Activated naive CD4-positive, alpha-beta T cell (primary cell): ENCODE results near the gene TEX53.

ENCODE experiments used
- DNase-seq, 4 experiments: peaks; one replicate each; lab custom pipeline; 2025; lab: John Stamatoyannopoulos, UW

The TEX53 gene

DNA sequence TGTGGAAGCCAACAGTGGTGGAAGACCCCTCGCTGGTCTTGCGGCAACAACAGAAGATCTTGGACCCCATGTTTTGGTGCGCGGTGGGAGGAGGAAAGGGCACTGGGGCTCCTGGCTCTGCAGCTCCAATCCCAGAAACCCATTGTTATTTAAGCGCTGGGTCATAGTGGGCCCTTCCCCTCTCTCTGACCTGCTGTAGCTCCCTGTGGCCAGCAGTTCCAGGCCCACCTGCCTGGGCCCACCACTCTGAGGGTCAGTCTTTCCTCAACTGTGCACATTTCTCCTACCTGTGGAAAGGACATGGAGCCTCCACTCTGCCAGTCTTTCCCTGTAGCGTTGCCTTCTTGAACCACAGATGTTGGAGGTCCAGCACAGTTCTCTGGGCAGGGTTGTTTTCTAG lies at the start of gene TEX53:
TSS of gene TEX53 (minus strand) at position 101 of the 400 bp plus-strand sequence. CDS start at position 70, 31 bp downstream.
- no peak for DNase-seq

- no peak for DNase-seq
These were observed 49.1 kb upstream of the TEX53 start for GRCh38 chr9:114706711-114707110.

DNA sequence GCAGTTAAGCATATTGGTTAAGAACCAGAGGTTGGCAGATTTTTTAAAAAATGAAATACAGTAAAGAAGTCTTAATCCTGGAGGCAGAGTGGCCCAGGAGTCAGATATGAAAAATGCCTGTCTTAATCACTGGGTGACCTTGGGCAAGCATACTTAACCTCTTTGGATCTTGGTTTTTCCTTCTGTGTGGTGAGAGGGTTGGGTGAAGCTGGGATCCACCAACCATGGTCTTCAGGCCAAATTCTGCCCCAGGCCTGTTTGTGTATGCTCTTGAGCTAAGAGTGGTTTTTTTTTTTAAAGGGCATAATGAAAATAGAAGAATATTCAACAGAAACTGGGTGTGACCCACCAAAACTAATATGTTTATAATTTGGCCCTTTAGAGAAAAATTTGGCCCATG lies 44.4 kb upstream of the TEX53 start:
- DNase-seq: no peak

- DNase-seq: no peak
These were observed 40.3 kb upstream of the TEX53 start for GRCh38 chr9:114697951-114698351.

GRCh38 chr9:114696814-114697544 lies 39.4 kb upstream of the TEX53 start:
- no peak for DNase-seq

- no peak for DNase-seq
These were observed 38.3 kb upstream of the TEX53 start for GRCh38 chr9:114695948-114696347.

- no peak for DNase-seq
These were observed 37.2 kb upstream of the TEX53 start for GRCh38 chr9:114694719-114695269.

GRCh38 chr9:114694146-114694545 lies 36.5 kb upstream of the TEX53 start:
- DNase-seq: no peak

DNA sequence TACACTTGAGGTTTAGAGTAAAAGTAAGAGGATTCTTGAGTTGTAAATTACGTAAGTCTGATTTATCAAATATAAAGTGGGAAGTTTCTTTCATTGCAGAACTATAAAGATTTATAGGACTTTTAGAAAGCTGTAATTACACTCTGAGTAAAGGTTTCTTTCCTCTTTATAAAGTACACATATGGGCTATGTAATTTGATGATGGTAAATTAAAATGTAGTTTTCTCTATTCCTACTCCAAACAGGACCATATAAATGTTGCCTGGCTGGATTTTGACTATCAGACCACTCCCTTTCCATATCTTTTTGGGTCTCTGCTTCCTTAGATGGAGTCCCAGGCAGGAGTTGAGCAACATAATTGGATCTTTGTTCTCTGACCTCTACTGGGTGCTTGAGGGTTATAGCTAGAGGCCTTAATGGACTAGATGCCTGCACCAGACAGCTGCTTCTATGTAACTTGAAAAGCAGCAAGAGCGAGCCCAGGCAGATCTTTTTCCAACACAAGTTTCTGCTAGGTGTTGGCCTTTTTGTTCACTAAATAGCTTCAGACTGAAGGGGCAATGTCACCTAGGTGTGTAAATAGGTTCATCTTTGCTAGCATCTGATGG lies 35.7 kb upstream of the TEX53 start:
- no peak for DNase-seq

- DNase-seq: no peak
These were observed 34.3 kb upstream of the TEX53 start for GRCh38 chr9:114691956-114692295.

DNA sequence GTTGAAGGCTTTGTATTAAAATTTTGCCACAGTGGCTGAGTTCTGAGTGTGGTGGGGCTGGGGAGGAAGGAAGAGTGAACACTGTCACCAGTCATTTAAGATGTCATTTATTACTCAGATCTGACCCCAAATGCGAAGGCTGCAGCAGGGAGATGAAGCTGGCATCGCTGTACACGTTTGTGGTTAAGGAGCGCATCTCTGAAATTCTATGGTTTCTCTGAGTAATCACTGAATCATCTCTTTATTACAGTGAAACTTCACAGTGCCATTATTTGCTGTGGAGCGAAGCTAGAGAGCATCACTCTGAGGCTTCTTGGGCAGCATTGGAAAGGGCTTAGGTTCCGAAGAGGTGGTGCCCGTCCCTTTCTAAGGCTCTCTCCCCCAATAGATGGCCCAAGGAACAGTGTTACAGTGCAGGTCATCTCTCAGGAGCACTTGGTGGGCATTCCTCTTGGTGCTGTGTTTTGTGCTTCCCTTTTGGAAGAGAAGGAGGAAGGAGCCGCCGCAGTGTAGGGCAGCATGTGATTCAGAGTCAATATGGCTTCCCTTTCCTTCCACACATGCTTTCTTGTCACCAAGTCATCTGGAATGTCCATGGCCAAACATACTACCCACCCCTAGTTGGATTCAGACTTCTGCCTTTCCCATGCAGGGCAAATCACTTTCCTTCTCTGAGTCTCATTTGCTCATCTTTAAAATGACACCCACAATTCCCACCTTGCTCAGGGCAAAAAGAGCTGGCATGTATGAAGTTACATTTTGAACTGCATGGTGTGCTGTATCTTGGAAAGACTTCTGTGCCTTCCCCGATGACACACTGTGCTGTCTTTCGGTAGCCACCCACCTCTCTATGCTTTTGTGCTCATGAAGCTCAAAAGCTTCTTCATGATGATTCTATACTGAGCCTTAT lies 33.7 kb upstream of the TEX53 start:
- DNase-seq: peak in 3 of 4 experiments; percentile 9 to 17 (median 11)

DNA sequence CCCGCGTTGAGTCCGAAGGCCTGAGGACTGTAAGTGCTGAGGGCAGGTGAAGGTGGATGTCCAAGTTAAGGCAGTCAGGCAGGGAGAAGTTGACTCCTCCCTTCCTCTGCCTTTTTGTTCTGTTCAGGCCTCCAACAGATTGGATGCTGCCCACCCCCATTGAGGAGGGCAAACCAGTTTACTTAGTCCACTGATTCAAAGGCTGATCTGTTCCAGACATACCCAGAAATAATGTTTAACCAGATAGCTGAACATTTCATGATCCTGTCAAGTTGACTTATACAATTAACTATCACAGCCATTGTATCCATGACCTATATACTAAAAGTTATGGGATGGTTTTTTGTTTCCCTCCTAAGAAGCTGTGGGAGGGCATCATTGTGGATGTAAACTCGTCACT lies 32.7 kb upstream of the TEX53 start:
- DNase-seq: no peak

GRCh38 chr9:114689813-114690212 lies 32.2 kb upstream of the TEX53 start:
- no peak for DNase-seq

- no peak for DNase-seq
These were observed 31.5 kb upstream of the TEX53 start for GRCh38 chr9:114688909-114689610.

- DNase-seq: no peak
These were observed 30.8 kb upstream of the TEX53 start for GRCh38 chr9:114688379-114688778.

- no peak for DNase-seq
These were observed 29.4 kb upstream of the TEX53 start for GRCh38 chr9:114687034-114687433.

GRCh38 chr9:114685951-114686350 lies 28.3 kb upstream of the TEX53 start:
- no peak for DNase-seq

DNA sequence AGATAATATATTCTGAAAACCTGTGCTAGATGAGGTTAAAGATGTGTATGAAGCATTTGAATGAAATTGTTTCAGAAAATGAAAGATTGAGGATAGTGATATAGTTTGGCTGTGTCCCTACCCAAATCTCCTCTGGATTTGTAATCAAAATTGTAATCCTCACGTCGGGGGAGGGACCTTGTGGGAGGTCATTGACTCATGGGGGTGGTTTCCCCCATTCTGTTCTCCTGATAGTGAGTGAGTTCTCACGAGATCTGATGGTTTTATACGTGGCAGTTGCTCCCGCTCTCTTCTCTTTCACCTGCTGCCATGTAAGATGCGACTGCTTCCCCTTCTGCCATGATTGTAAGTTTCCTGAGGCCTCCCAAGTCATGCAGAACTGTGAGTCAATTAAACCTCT lies 26.4 kb upstream of the TEX53 start:
- DNase-seq: no peak

GRCh38 chr9:114682846-114683245 lies 25.2 kb upstream of the TEX53 start:
- no peak for DNase-seq

DNA sequence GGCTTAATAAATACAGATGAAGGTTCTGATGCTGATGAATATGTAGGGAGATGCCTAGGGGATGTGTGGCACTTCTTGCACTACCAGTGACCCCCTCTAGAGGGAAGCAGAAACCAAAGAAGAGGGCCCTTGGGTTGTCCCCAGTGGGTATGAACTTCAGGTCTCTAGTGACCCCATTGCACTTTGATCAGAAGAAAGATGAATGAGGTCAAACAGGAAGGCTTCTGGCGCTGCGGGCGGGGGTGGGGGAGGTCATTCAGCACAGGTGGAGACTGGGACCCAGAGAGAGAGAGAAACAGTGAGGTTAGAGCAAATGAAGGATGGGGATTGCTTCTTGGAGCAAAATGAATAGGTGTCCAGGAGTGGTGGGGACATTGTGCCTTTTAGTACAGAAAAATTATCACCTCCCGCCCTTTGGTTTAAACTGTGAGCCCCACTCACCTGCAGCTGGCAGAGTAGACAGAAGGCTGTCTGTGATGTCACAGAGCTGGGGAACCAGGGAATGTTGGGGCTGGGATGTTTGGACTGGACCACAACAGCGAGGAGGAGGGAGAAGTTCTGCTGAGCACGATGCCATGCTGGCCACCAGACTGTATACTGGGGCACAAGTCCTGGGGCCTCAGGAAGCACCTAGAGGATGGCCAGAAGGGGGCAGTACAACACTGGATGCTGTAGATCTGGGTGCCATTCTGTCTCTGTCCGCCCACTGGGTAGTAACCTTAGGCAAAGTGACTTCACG lies 24.2 kb upstream of the TEX53 start, which contains the start of gene TEX48:
TSS of gene TEX48 (minus strand) at position 599 of the 739 bp plus-strand sequence. CDS start 10,469 bp downstream, outside the sequence.
- DNase-seq: peak; percentile 25 to 42 (median 38)
